MM.1S (cell line): ENCODE results near the gene PCF11.
"Not testable (repeated sequence)": the region's sequence is repeated elsewhere in the genome, so short reads cannot be mapped to it uniquely, and the experiment has no call there.

Experiments used
- DNase-seq: peaks from one replicate; pipeline ENCODE4 v3.0.0-alpha.2; 2015
- H2AFZ ChIP-seq: fragments of 300-600 bp; sonication (generic); 2 replicates; pipeline ENCODE4 v1.6.0; 2016; ENCODE audit warnings: antibody characterized with exemption, low read length
- H3F3A ChIP-seq: fragments of 300-600 bp; sonication (generic); 2 replicates; pipeline ENCODE4 v1.6.1; 2016; ENCODE audit warnings: mild to moderate bottlenecking, antibody characterized with exemption, low read length, moderate library complexity, mixed read lengths; ENCODE audit not compliant: insufficient read depth
- H3K27ac ChIP-seq: fragments of 300-600 bp; sonication (generic); 2 replicates; pipeline ENCODE4 v1.5.1; 2016; ENCODE audit warnings: mild to moderate bottlenecking, low read length
- H3K27me3 ChIP-seq: fragments of 300-600 bp; sonication (generic); replicated peaks from 2 replicates; pipeline ENCODE4 v1.6.0; 2016; ENCODE audit warnings: low read length; ENCODE audit not compliant: insufficient read depth
- H3K36me3 ChIP-seq: fragments of 300-600 bp; sonication (generic); replicated peaks from 2 replicates; pipeline ENCODE4 v1.6.1; 2016; ENCODE audit warnings: mild to moderate bottlenecking, low read length, mixed read lengths; ENCODE audit not compliant: insufficient read depth
- H3K4me1 ChIP-seq: fragments of 300-600 bp; sonication (generic); 2 replicates; pipeline ENCODE4 v1.6.1; 2016; ENCODE audit warnings: low read length, mixed read lengths
- H3K4me2 ChIP-seq: fragments of 300-600 bp; sonication (generic); 2 replicates; pipeline ENCODE4 v1.6.0; 2016; ENCODE audit warnings: low read depth, low read length
- H3K4me3 ChIP-seq: fragments of 300-600 bp; sonication (generic); 2 replicates; pipeline ENCODE4 v1.5.1; 2016; ENCODE audit warnings: low read length, mixed read lengths
- H3K79me2 ChIP-seq: fragments of 300-600 bp; sonication (generic); 2 replicates; pipeline ENCODE4 v1.6.1; 2016; ENCODE audit warnings: mixed run types, low read length, mixed read lengths
- H3K9ac ChIP-seq: fragments of 300-600 bp; sonication (generic); 2 replicates; pipeline ENCODE4 v1.6.1; 2016; ENCODE audit warnings: low read length, mixed read lengths
- H3K9me2 ChIP-seq: fragments of 300-600 bp; sonication (generic); replicated peaks from 2 replicates; pipeline ENCODE4 v1.6.1; 2016; ENCODE audit warnings: mild to moderate bottlenecking, low read length, mixed read lengths; ENCODE audit not compliant: insufficient read depth
- H3K9me3 ChIP-seq: fragments of 300-600 bp; sonication (generic); replicated peaks from 2 replicates; pipeline ENCODE4 v1.6.1; 2016; ENCODE audit warnings: mild to moderate bottlenecking, low read length, mixed read lengths; ENCODE audit not compliant: insufficient read depth
- H4K20me1 ChIP-seq: fragments of 300-600 bp; sonication (generic); 2 replicates; pipeline ENCODE4 v1.6.1; 2016; ENCODE audit warnings: mild to moderate bottlenecking, low read length, moderate library complexity, mixed read lengths; ENCODE audit not compliant: insufficient read depth
- CTCF ChIP-seq: fragments of 300-600 bp; sonication (generic); IDR thresholded peaks from 2 replicates; pipeline ENCODE4 v1.5.1; 2016; ENCODE audit warnings: antibody characterized with exemption, low read length, mixed read lengths
- EZH2 ChIP-seq: fragments of 300-600 bp; sonication (generic); optimal IDR thresholded peaks from 2 replicates; pipeline ENCODE3; 2017; ENCODE audit warnings: low read depth, mild to moderate bottlenecking, antibody characterized with exemption, low read length, mixed read lengths
- EZH2phosphoT487 ChIP-seq: fragments of 300-600 bp; sonication (generic); IDR thresholded peaks from 2 replicates; pipeline ENCODE4 v1.6.1; 2018; ENCODE audit warnings: antibody characterized with exemption, low read length

The PCF11 gene

GRCh38 chr11:83132191-83132590 is 24.7 kb upstream of the PCF11 start:
- Histone ChIP-seq H3K4me1 (no peaks in the 10 kb centered on the region), H2AFZ (no peak overlapping the region), H3K4me3 (no peak overlapping the region), H3K79me2 (no peaks in the 10 kb centered on the region), H3K9ac (no peak overlapping the region), H3F3A (no peaks in the 10 kb centered on the region), H3K9me3 (no peaks in the 10 kb centered on the region), H3K27me3 (no peaks in the 10 kb centered on the region), H3K27ac (no peak overlapping the region), H4K20me1 (no peaks in the 10 kb centered on the region), H3K4me2 (no peak overlapping the region), H3K9me2 (no peaks in the 10 kb centered on the region), H3K36me3 (no peaks in the 10 kb centered on the region)
- TF ChIP-seq CTCF (no peak), EZH2 (no peak)
- DNase-seq = no peak

GRCh38 chr11:83133266-83133665 is 23.7 kb upstream of the PCF11 start:
- H3K36me3 ChIP-seq = not testable (repeated sequence)

GRCh38 chr11:83139310-83139709 is 17.6 kb upstream of the PCF11 start:
- no peak for TF ChIP-seq EZH2
- TF ChIP-seq CTCF = no peak
- no peak for TF ChIP-seq EZH2phosphoT487

More at GRCh38 chr11:83133266-83133665, 23.7 kb upstream of the PCF11 start:
- not testable (repeated sequence) for H3K9me3 ChIP-seq, H3K9me2 ChIP-seq, H4K20me1 ChIP-seq, H3K79me2 ChIP-seq, H3K9ac ChIP-seq, H3K27me3 ChIP-seq, H2AFZ ChIP-seq, H3K4me3 ChIP-seq, H3K4me2 ChIP-seq, H3F3A ChIP-seq, DNase-seq, H3K27ac ChIP-seq, H3K4me1 ChIP-seq

DNA sequence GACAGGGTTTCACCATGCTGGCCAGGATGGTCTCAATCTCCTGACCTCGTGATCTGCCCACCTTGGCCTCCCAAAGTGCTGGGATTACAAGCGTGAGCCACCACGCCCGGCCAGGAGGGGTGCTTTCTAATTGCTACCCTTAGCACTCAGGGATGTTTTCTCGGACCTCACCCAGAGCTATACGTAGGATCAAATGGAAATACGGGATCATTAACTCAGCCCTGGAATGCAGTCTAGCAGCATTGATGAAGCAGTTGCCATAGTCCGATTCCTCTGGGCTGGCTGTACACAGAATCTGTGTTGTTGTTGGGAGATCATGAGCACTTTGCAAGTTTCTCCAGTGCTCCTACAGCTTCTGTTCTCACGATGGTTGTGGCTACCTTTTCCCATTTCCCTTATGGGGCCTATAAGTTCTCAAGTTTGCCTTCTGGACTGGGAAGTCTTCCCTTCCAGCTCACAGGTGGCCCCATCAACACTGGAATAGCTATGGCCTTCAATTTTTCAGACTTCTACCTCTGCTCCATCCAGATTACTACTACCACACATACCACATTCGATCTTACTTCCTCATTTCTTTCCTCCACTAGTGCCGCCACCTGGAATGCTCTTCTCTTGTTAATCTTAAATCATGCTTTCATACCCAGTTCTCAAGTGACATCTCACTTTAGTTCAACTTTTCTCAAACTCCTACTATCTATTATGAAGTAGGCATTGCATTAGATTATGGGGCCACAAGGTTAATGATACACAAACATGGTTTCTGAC is 16.1 kb upstream of the PCF11 start:
- no peak for DNase-seq

More at GRCh38 chr11:83139310-83139709, 17.6 kb upstream of the PCF11 start:
- H3F3A ChIP-seq = 0 out of 2 replicates have a peak, but pooled peaks cover 4% of the 10 kb centered on the region
- H3K36me3 ChIP-seq = no peaks in the 10 kb centered on the region
- no peak overlapping the region for H2AFZ ChIP-seq
- no peak for DNase-seq
- no peak overlapping the region for H3K4me2 ChIP-seq
- H3K4me1 ChIP-seq = peaks cover 10% of the 10 kb centered on the region
- H4K20me1 ChIP-seq = no peaks in the 10 kb centered on the region
- H3K27ac ChIP-seq = no peak overlapping the region
- H3K27me3 ChIP-seq = no peaks in the 10 kb centered on the region
- no peaks in the 10 kb centered on the region for H3K79me2 ChIP-seq
- H3K9me3 ChIP-seq = no peaks in the 10 kb centered on the region
- no peak overlapping the region for H3K9ac ChIP-seq
- H3K4me3 ChIP-seq = no peak overlapping the region
- H3K9me2 ChIP-seq = no peaks in the 10 kb centered on the region

More for the DNA sequence above, 16.1 kb upstream of the PCF11 start:
- H3K36me3 ChIP-seq = no peaks in the 10 kb centered on the region
- H3K9ac ChIP-seq = no peak overlapping the region
- H3K9me3 ChIP-seq = no peaks in the 10 kb centered on the region
- H3K27me3 ChIP-seq = no peaks in the 10 kb centered on the region
- 0 out of 2 replicates have a peak, but pooled peaks cover 4% of the 10 kb centered on the region for H3F3A ChIP-seq
- H3K4me1 ChIP-seq = peaks cover 10% of the 10 kb centered on the region
- no peaks in the 10 kb centered on the region for H4K20me1 ChIP-seq
- no peaks in the 10 kb centered on the region for H3K9me2 ChIP-seq
- H3K79me2 ChIP-seq = no peaks in the 10 kb centered on the region
- H3K27ac ChIP-seq = no peak overlapping the region
- H2AFZ ChIP-seq = no peak overlapping the region
- no peak overlapping the region for H3K4me3 ChIP-seq
- TF ChIP-seq EZH2phosphoT487 (no peak), EZH2 (no peak), CTCF (no peak)
- 0 out of 2 replicates have a peak overlapping the region, but pooled peaks have one; percentile 9 for H3K4me2 ChIP-seq
